Tibial artery (tissue), 4 donors: Measurements from ENCODE around the gene HMGN1.

Experiments
- DNase-seq, 2 donors: peaks; one replicate each; pipeline ENCODE4 v3.0.0-alpha.2; 2019
- H3K27ac ChIP-seq, 2 donors: fragments of 200-600 bp; sonication (generic) in 1 of 2; 1 replicate in 1 of 2; 2 replicates in 1 of 2; pipeline ENCODE4 v1.5.1; 2018 to 2019; ENCODE audit warnings: mild to moderate bottlenecking in 1 of 2
- H3K27me3 ChIP-seq, 2 donors: fragments of 200-600 bp; sonication (generic) in 1 of 2; one replicate each; pipeline versions ENCODE4 v1.5.1 to v1.6.0; 2016 to 2019
- H3K36me3 ChIP-seq, 3 donors: fragments of 200-600 bp; sonication (generic) in 2 of 3; one replicate each; pipeline ENCODE4 v1.5.1; 2016 to 2019; ENCODE audit warnings: mild to moderate bottlenecking in 2 of 3
- H3K4me1 ChIP-seq, 4 donors: fragments of 200-600 bp; sonication (generic) in 2 of 4; 1 replicate in 3 of 4; 2 replicates in 1 of 4; pipeline ENCODE4 v1.5.1; 2016 to 2019
- H3K4me3 ChIP-seq, 2 donors: fragments of 200-600 bp; sonication (generic) in 1 of 2; 1 replicate in 1 of 2; 2 replicates in 1 of 2; pipeline ENCODE4 v1.5.1; 2018 to 2019; ENCODE audit warnings: mild to moderate bottlenecking in 2 of 2
- H3K9me3 ChIP-seq, 3 donors: fragments of 200-600 bp; sonication (generic) in 1 of 3; one replicate each; pipeline ENCODE4 v1.5.1; 2016 to 2019
- CTCF ChIP-seq, 2 experiments: fragments of 200-600 bp in 1 of 2; fragments of 450-650 bp in 1 of 2; IDR thresholded peaks; one replicate each; pipeline ENCODE4 v1.5.1; 2017 to 2019; ENCODE audit warnings: antibody characterized with exemption in 2 of 2, mild to moderate bottlenecking in 1 of 2, moderate library complexity in 1 of 2
- intact Hi-C: fragments of 100-400 bp; cut with DNase I; formaldehyde crosslinking; loops from one replicate; pipeline ENCODE4 v1.15.0; 2023; ENCODE audit warnings: low total_unique reads

The HMGN1 gene

GRCh38 chr21:39311164-39311563 is 37.7 kb downstream of the HMGN1 start:
- Histone ChIP-seq H3K4me3 (no peak overlapping the region), H3K36me3 (peaks cover 0 to 8% (median 0%) of the 10 kb centered on the region in 3 donors), H3K9me3 (no peaks in the 10 kb centered on the region), H3K4me1 (peaks cover 0 to 17% (median 5%) of the 10 kb centered on the region in 4 donors), H3K27ac (no peak overlapping the region), H3K27me3 (no peaks in the 10 kb centered on the region)
- no peak for TF ChIP-seq CTCF (IDR thresholded peaks at IDR 0.05)
- no peak for DNase-seq
- intact Hi-C loops: no loop called here

GRCh38 chr21:39307466-39307865 is 41.4 kb downstream of the HMGN1 start:
- Histone ChIP-seq H3K4me3 (no peak overlapping the region), H3K27me3 (no peaks in the 10 kb centered on the region), H3K27ac (no peak overlapping the region), H3K9me3 (no peaks in the 10 kb centered on the region), H3K4me1 (peaks cover 0 to 12% (median 3%) of the 10 kb centered on the region in 4 donors), H3K36me3 (peaks cover 12 to 20% (median 16%) of the 10 kb centered on the region in 3 donors)
- no peak for DNase-seq
- TF ChIP-seq CTCF (IDR thresholded peaks at IDR 0.05): no peak
- intact Hi-C loops: no loop called here

- no peaks in the 10 kb centered on the region for H3K27me3 ChIP-seq
- H3K9me3 ChIP-seq: peaks cover 4 to 9% (median 5%) of the 10 kb centered on the region in 3 donors
- intact Hi-C loops: no loop called here
- TF ChIP-seq CTCF (IDR thresholded peaks at IDR 0.05): no peak
- no peak for DNase-seq
- peaks cover 0 to 3% (median 0%) of the 10 kb centered on the region in 4 donors for H3K4me1 ChIP-seq
- no peak overlapping the region for H3K27ac ChIP-seq
- no peak overlapping the region for H3K4me3 ChIP-seq
- peaks cover 30 to 58% (median 54%) of the 10 kb centered on the region in 3 donors for H3K36me3 ChIP-seq
Measured at GRCh38 chr21:39300587-39300986, 48.3 kb downstream of the HMGN1 start.

- H3K27ac ChIP-seq: no peak overlapping the region
- H3K9me3 ChIP-seq: peaks cover 4 to 9% (median 5%) of the 10 kb centered on the region in 3 donors
- intact Hi-C loops: no loop called here
- peaks cover 53 to 74% (median 74%) of the 10 kb centered on the region in 3 donors for H3K36me3 ChIP-seq
- no peak for TF ChIP-seq CTCF (IDR thresholded peaks at IDR 0.05)
- no peaks in the 10 kb centered on the region for H3K27me3 ChIP-seq
- no peak for DNase-seq
- peaks cover 0 to 3% (median 0%) of the 10 kb centered on the region in 4 donors for H3K4me1 ChIP-seq
- H3K4me3 ChIP-seq: no peak overlapping the region
Measured at GRCh38 chr21:39296891-39297290, 52.0 kb downstream of the HMGN1 start.
